GM11168 (cell line): Measurements from ENCODE around the gene TBC1D32.
"Not testable (repeated sequence)": the region's sequence is repeated elsewhere in the genome, so short reads cannot be mapped to it uniquely, and the experiment has no call there.

ENCODE experiments used
- in situ Hi-C: fragments of 300-500 bp; cut with MboI; formaldehyde crosslinking; loops from one replicate; pipeline ENCODE4 v1.12.0; 2022; ENCODE audit warnings: low sequenced_read_pairs; ENCODE audit not compliant: unreplicated experiment

The TBC1D32 gene

DNA sequence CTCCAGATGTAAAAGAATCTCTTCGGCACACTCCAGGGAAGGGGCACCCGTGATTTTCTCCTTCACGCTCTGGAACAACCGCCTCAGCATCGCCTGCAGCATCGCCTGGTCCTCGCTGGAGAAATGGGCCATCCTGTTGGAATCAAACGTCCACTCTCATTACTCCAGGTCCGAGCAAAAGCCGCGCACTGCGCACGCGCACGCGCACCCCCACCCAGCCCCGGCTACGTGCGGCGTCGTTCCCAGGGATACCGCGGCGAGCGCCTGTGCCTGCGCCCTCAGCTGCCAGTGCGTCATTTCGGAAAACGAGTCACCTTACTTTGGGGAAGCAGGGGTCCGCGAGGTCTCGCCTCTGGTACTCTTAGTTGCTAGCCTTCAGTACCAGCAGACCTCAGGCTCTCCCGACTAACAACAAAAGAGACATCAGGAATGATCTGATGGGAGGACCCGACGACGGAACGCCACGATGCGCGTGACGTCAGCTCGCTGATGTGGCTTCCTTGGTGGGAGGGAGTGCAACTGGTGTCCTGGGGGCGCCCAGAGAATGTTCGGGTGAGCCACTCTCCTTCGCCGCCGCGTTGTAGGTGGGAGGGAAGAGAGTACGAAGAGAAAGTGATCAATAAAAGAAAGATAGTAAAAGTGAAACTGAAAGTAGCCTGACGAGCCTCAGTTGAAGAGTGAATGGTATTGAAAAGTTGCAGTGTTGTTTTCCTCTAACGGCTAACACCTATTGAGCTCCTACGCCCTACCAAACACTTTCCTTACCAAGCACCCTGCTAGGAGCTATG, at the start of gene TBC1D32:
TSS of gene TBC1D32 (minus strand) at position 182 of the 788 bp plus-strand sequence. CDS start at position 132, 50 bp downstream.
- in situ Hi-C loops: no loop called here

GRCh38 chr6:121383478-121383877, 49.2 kb upstream of the TBC1D32 start:
- in situ Hi-C loops: no loop called here

- in situ Hi-C loops: no loop called here
These were observed 48.3 kb upstream of the TBC1D32 start for GRCh38 chr6:121382467-121383121.

- in situ Hi-C loops: no loop called here
These were observed 42.1 kb upstream of the TBC1D32 start for GRCh38 chr6:121376411-121376810.

DNA sequence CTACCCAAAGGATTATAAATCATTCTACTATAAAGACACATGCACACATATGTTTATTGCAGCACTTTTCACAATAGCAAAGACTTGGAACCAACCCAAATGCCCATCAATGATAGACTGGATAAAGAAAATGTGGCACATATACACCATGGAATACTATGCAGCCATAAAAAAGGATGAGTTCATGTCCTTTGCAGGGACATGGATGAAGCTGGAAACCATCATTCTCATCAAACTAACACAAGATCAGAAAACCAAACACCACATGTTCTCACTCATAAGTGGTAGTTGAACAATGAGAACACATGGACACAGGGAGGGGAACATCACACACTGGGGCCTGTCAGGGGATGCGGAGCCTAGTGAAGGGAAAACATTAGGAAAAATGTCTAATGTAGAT, 39.9 kb upstream of the TBC1D32 start:
- in situ Hi-C loops: not testable (repeated sequence)

- in situ Hi-C loops: no loop called here
These were observed 31.5 kb upstream of the TBC1D32 start for GRCh38 chr6:121365536-121366521.

DNA sequence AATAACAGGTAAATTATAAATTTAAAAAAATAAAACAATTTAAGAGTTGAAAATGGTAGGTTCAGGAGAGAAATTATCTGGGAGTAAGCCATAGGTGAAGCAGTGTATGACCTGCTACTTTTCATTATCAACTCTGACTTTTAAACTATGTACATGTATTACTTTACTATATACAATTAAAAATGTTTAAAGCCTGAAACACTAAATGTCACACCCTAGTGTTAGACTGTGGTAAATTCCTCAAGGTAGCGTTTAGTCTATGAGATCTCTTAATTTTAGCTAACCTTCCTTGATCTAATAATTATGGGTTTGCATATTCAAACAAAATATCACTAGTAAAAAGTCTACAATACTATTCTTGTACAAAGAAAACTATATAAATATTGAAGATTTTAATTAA, 22.3 kb upstream of the TBC1D32 start:
- in situ Hi-C loops: no loop called here

GRCh38 chr6:121354764-121355163, 20.5 kb upstream of the TBC1D32 start:
- in situ Hi-C loops: no loop called here

GRCh38 chr6:121352941-121353340, 18.7 kb upstream of the TBC1D32 start:
- in situ Hi-C loops: no loop called here

DNA sequence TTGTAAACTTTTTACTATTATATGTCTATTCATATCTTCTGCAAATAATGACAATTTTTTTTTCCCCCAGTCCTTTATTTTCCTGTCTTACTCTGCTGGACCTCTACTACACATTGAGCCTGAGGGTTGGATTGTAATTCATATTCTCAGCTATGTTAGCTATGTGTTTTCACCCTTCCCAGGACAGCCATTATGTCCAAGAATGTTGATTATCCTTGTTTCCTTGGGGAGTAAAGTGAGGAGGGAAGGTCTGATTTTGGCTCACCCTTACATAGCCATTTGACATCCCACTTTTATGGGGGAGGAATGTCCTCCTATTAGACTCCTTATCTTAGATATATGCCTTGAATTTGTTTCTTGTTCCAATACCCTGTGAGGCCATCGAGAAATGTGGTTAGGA, 17.6 kb upstream of the TBC1D32 start:
- in situ Hi-C loops: no loop called here

- in situ Hi-C loops: no loop called here
These were observed 15.3 kb upstream of the TBC1D32 start for GRCh38 chr6:121349596-121349995.

GRCh38 chr6:121347484-121347883, 13.2 kb upstream of the TBC1D32 start:
- in situ Hi-C loops: no loop called here

- in situ Hi-C loops: no loop called here
These were observed 10.3 kb upstream of the TBC1D32 start for GRCh38 chr6:121344539-121344938.

GRCh38 chr6:121339639-121340226, 5.5 kb upstream of the TBC1D32 start:
- in situ Hi-C loops: no loop called here

GRCh38 chr6:121338956-121339355, 4.7 kb upstream of the TBC1D32 start:
- in situ Hi-C loops: no loop called here

- in situ Hi-C loops: no loop called here
These were observed 4.1 kb upstream of the TBC1D32 start for GRCh38 chr6:121338366-121338765.

DNA sequence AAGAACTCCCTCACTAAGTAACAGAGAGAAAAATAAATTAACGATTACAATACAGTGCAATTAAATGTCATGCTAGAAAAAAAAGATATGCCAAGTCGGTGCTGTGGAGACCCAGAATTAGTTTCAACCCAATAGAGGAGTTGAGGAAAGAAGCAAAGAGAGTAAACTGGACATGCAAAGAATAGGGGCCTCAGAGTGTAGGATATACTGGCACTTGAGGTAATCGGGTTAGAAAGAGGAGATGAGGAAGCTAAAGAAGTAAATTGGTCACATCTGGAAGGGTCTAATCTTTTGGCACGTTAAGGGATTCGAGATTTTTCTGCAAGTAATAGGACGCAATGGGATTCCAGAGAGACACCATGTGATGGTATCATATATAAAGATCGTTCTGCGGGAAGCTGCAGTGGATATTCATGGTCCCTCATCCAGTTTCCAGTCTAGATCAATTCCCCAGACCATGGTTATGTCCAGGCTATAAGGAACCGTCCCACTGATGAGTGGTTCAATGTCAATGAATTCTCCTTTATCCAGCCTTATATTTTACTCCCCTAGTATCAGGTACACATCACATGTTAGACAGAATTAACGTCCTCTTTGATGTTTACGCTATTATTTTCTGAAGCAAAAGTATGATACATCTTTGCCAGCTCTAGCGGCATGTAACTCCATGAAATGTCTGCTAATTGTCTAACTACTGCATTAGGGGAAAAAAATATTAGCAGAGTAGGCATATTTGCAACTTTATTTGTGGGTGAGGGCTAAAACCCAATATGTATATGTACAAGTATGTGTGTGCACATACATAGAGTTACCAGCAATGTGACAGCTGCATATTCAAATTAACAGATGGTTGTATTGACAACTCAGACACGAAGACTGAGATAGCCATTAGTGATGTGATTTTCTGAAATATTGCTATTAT, 1.1 kb upstream of the TBC1D32 start:
- in situ Hi-C loops: no loop called here

- in situ Hi-C loops: not testable (repeated sequence)
These were observed 586 bp downstream of the TBC1D32 start for GRCh38 chr6:121333694-121334093.

DNA sequence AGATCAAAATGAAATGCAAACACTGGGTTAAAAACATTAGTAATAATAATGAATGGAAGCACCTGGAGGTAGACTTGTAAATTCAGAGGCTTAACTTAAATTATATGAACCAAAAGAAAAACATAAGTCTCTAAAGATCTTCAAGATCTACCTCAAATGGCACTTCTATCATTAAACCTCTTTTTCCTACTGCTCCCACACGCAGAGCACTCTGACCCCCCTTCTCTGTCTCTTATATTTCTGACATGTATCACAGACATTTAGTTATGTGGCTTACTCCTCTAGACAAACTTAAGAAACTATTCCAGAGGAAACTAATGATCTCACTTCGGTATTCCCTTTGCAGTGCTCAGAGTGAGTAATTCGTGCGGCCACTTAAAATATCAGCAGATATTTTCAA, 1.1 kb downstream of the TBC1D32 start:
- in situ Hi-C loops: no loop called here
